Bronchial epithelial cell (primary cell): ENCODE measurements around the gene RHBDF2. TPM values are rescaled to one million over a fixed set of nuclear protein-coding genes. Genes with fewer than 3 reads are reported as not detected.

ENCODE experiments used
- DNase-seq: peaks from one replicate; pipeline ENCODE4 v3.0.0-alpha.2; 2010; ENCODE audit warnings: low read depth
- FAIRE-seq: peaks from 2 replicates; lab custom pipeline; 2011; peaks lifted over from hg19 to GRCh38; lab: Jason Lieb, UNC
- H3K27me3 ChIP-seq: 2 replicates; pipeline ENCODE4 v1.5.1; 2011; ENCODE audit warnings: low read length; ENCODE audit not compliant: control insufficient read depth, insufficient read depth
- H3K36me3 ChIP-seq: 2 replicates; pipeline ENCODE4 v1.5.1; 2011; ENCODE audit warnings: low read length; ENCODE audit not compliant: control insufficient read depth, insufficient read depth
- H3K4me3 ChIP-seq: 2 replicates; pipeline ENCODE4 v1.5.1; 2011; ENCODE audit warnings: mild to moderate bottlenecking, low read depth, low read length, control low read depth
- CTCF ChIP-seq: IDR thresholded peaks from 2 replicates; pipeline ENCODE4 v1.5.1; 2011; ENCODE audit warnings: mild to moderate bottlenecking, moderate library complexity, low read length, control low read depth, inconsistent platforms; ENCODE audit not compliant: insufficient read depth, severe bottlenecking
- total RNA-seq: library from RNA; depleted of rRNA; stranded (reverse); fragments of >200 nt; gene quantifications from 2 replicates; pipeline ENCODE4 v1.2.1, GENCODE V29; 2014

The RHBDF2 gene
- total RNA-seq, 1 donor from 2014 or later, result 10.8 TPM

- Histone ChIP-seq H3K36me3 (no peaks in the 10 kb centered on the region), H3K4me3 (peak overlapping the region; percentile 2), H3K27me3 (no peaks in the 10 kb centered on the region)
- TF ChIP-seq CTCF, result no peak
- DNase-seq (no peak), FAIRE-seq (no peak)
Measured at GRCh38 chr17:76451506-76451905, 49.7 kb downstream of the RHBDF2 start.

- no peak for FAIRE-seq
Measured at GRCh38 chr17:76449126-76449525, 52.1 kb downstream of the RHBDF2 start.

GRCh38 chr17:76447931-76448652 lies 53.1 kb downstream of the RHBDF2 start:
- TF ChIP-seq CTCF, result no peak
- no peak overlapping the region for H3K4me3 ChIP-seq
- DNase-seq, result peak; percentile 44
- H3K27me3 ChIP-seq, result no peaks in the 10 kb centered on the region
- no peak for FAIRE-seq
- H3K36me3 ChIP-seq, result no peaks in the 10 kb centered on the region

More at GRCh38 chr17:76449126-76449525, 52.1 kb downstream of the RHBDF2 start:
- DNase-seq, result no peak
- H3K4me3 ChIP-seq, result no peak overlapping the region
- TF ChIP-seq CTCF, result no peak
- no peaks in the 10 kb centered on the region for H3K27me3 ChIP-seq
- H3K36me3 ChIP-seq, result no peaks in the 10 kb centered on the region

GRCh38 chr17:76446449-76447231 lies 54.6 kb downstream of the RHBDF2 start:
- FAIRE-seq, result peak; percentile 32
- peak; percentile 96 for DNase-seq

GRCh38 chr17:76445697-76446448 lies 55.4 kb downstream of the RHBDF2 start:
- H3K4me3 ChIP-seq, result no peak overlapping the region
- H3K36me3 ChIP-seq, result no peaks in the 10 kb centered on the region
- no peaks in the 10 kb centered on the region for H3K27me3 ChIP-seq
- DNase-seq (no peak), FAIRE-seq (no peak)
- no peak for TF ChIP-seq CTCF

More at GRCh38 chr17:76446449-76447231, 54.6 kb downstream of the RHBDF2 start:
- H3K36me3 ChIP-seq, result no peaks in the 10 kb centered on the region
- TF ChIP-seq CTCF, result no peak
- no peak overlapping the region for H3K4me3 ChIP-seq
- no peaks in the 10 kb centered on the region for H3K27me3 ChIP-seq
